Measurements from ENCODE around the gene TMEM200A. TPM values are rescaled to one million over a fixed set of nuclear protein-coding genes. Genes with fewer than 3 reads are reported as not detected.

Gene TMEM200A
- total RNA-seq, 1 experiment from 2014 or later: 0.10 TPM

DNA sequence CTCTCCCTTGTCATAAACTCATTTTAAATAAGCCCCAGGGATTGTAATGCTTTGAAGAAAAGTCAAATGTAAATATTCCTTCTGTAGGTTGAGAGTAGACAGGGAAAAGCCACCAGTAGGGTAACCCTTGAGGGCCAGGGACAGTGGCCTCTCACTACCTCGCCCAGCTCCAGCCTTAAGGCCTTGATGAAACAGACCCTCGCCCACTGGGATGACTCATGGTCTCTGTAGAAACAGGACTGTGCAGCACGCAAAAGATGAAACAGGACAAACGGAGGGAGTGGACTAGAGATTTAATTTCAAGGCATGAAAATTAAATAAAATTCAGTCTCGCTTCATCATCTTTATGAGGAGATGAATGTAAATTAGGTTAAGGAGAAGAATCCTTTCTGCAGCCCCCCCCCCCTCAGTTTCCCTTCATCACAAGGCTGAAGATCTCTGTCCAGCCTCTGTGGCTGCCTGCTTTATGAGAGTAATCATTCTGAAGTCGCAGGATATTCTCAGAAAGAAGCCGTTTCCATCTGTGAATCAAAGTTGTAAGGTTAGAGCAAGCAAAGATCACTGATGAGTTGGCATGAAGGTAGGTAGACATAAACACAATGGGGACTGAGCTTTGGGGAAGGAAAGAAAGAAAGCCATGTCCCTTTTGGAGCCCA is 60.4 kb downstream of the TMEM200A start:
- Histone ChIP-seq H3K36me3 (ENCODE audit: control insufficient read depth, insufficient read depth, low read length) (no peaks in the 10 kb centered on the region), H3K4me1 (ENCODE audit: control insufficient read depth, insufficient read depth, low read length) (no peaks in the 10 kb centered on the region), H3K27me3 (ENCODE audit: control insufficient read depth, insufficient read depth, low read length) (no peaks in the 10 kb centered on the region), H3K9me3 (ENCODE audit: control insufficient read depth, insufficient read depth, low read depth, low read length) (no peaks in the 10 kb centered on the region), H3K27ac (ENCODE audit: low read length) (no peak overlapping the region), H3K4me3 (ENCODE audit: low read depth in 2 of 2, low read length in 2 of 2) (no peak overlapping the region)
- DNase-seq (ENCODE audit: low read depth, low spot score): no peak
- no TSS peak for BruUV-seq (replicated peaks)
- ChIA-PET POLR2A (no interaction called here), CTCF (no interaction called here)
- intact Hi-C loops (cut with micrococcal nuclease; ENCODE audit: unreplicated experiment): no loop called here
- ATAC-seq: no peak
- in situ Hi-C loops (cut with HindIII; ENCODE audit: low pct_unique_long_range_greater_than_20kb, low sequenced_read_pairs): no loop called here
- TF ChIP-seq TCF7L2 (IDR thresholded peaks at IDR 0.05; ENCODE audit: low read depth, low read length) (no peak), SIN3A (IDR thresholded peaks at IDR 0.05; ENCODE audit: borderline replicate concordance, insufficient read depth, low read depth, low read length) (no peak), POLR2AphosphoS5 (IDR thresholded peaks at IDR 0.05; ENCODE audit: low read depth, low read length) (no peak), CTCF (IDR thresholded peaks at IDR 0.05) (no peak)

DNA sequence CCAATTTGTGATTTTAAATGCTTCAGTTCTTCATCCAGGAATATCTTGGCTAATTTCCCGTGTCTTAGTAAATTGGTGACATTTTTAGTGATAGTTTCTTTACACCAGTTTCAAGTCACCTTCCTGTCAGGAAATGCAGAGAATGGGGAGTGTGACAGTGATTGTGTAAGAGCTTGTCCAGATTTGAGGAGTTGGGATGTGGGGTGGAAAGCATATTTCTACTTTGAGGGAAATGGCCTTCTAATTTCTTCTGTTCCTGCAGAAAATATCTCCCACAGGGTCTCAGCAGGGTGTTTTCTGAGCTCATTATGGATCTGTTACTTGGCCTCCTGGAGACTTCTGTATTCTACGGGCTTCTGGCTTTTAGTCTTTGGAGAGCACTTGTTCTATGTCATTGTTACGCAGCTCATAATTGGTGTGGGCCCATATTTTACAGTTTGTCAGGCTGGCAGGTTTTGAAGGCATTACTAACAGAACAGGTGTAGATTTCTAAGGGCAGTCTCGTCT is 65.6 kb downstream of the TMEM200A start:
- Histone ChIP-seq H3K27me3 (ENCODE audit: control insufficient read depth, insufficient read depth, low read length) (no peaks in the 10 kb centered on the region), H3K4me1 (ENCODE audit: control insufficient read depth, insufficient read depth, low read length) (no peaks in the 10 kb centered on the region), H3K4me3 (ENCODE audit: low read depth in 2 of 2, low read length in 2 of 2) (no peak overlapping the region), H3K9me3 (ENCODE audit: control insufficient read depth, insufficient read depth, low read depth, low read length) (no peaks in the 10 kb centered on the region), H3K27ac (ENCODE audit: low read length) (no peak overlapping the region), H3K36me3 (ENCODE audit: control insufficient read depth, insufficient read depth, low read length) (no peaks in the 10 kb centered on the region)
- ATAC-seq (no peak), DNase-seq (ENCODE audit: low read depth, low spot score) (no peak)
- intact Hi-C loops (cut with micrococcal nuclease; ENCODE audit: unreplicated experiment) (no loop called here), in situ Hi-C loops (cut with HindIII; ENCODE audit: low pct_unique_long_range_greater_than_20kb, low sequenced_read_pairs) (no loop called here)
- TF ChIP-seq POLR2AphosphoS5 (IDR thresholded peaks at IDR 0.05; ENCODE audit: low read depth, low read length): no peak
- TF ChIP-seq TCF7L2 (IDR thresholded peaks at IDR 0.05; ENCODE audit: low read depth, low read length): no peak
- TF ChIP-seq CTCF (IDR thresholded peaks at IDR 0.05): no peak
- no peak for TF ChIP-seq REST (IDR thresholded peaks at IDR 0.05; ENCODE audit: insufficient read depth in 1 of 2, low read depth in 2 of 2, low read length in 1 of 2)
- no peak for TF ChIP-seq SIN3A (IDR thresholded peaks at IDR 0.05; ENCODE audit: borderline replicate concordance, insufficient read depth, low read depth, low read length)
- ChIA-PET POLR2A (interaction anchor here (0.6 kb wide), 1 partner anchor 1530 kb away, joined by 3 read pairs; no protein-coding TSS in a partner anchor), CTCF (no interaction called here)
- BruUV-seq (replicated peaks): no TSS peak

Data from Panc1 (cell line).